HT-29 (cell line): ENCODE measurements around the gene RPL10A. TPM values are rescaled to one million over a fixed set of nuclear protein-coding genes. Genes with fewer than 3 reads are reported as not detected.

ENCODE experiments used
- DNase-seq: peaks from one replicate; pipeline ENCODE4 v3.0.0-alpha.2; 2015; ENCODE audit warnings: low spot score
- total RNA-seq: library from RNA; depleted of rRNA; stranded (reverse); fragments of >200 nt; shearing (Covaris generic); gene quantifications from 2 replicates; pipeline ENCODE4 v1.2.3, GENCODE V29; 2014

Gene RPL10A
- total RNA-seq, 1 experiment from 2014 or later, result 1,706 TPM

DNA sequence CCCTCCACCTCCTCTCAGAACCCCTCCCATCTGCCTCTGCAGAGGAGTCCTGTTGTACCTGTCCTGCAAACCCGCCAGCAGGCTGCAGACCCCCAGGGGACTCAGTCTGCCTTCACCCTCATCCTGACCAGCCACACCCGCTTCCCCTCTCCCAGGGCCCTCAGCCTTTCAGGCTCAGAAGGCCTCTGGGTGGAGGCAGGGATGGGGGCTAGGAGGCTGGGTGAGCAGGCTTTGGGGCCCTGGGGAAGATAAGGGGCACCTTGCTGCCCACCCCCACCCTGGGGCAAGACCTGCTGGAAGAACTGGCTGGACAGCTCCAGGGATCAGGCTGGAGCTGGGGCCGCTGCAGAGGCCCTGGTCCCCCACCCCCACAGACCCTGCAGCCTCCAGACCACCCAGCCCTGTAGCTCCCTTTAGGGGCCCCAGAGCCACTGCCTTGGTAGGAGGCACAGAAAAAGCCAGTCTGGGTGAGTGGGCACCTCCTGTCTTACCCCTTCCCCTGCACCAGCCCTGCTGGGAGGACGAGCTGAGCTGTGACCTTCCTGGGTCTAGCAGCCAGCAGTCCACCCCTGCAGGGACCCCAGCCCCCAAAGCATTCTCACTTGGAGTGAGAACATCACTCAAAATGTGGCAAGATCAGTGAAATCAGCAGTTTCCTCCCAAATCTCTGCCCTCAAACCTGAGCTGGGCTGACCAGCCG lies 23.5 kb downstream of the RPL10A start:
- no peak for DNase-seq

DNA sequence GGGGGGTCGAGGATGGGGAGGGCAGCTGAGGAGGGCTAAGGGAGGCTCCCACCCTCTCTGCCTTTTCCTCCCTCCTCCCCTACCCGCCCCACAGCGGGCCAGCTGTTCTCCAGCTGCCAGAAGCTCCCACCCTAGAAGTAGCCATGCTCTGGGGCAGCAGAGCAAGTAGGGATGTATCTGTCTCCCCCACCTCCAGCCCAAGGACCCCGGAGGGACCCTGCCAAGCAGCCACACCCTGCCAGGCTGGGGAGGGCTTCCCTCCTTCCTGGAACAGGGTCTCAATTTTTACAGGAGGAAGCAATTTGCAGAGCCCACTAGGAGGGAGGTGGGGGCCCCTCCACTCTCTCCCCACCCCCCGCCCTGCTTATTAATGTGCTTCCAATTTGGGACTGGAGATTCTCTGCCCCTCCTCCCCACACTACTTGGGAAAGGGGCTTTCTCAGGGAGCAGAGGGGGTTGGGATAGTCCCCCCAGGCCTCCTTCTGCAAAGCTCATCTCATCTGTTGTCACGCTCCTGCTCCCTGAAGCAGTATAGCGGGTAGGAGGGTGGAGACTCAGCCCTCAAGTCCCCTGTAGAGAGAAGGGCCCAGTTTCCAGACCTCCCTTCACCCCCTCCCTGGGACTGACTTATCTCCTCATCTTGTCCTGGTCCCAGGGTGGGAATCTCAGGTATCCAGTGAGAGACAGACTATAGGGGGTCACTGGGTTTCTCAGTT lies 24.2 kb downstream of the RPL10A start:
- DNase-seq, result no peak

DNA sequence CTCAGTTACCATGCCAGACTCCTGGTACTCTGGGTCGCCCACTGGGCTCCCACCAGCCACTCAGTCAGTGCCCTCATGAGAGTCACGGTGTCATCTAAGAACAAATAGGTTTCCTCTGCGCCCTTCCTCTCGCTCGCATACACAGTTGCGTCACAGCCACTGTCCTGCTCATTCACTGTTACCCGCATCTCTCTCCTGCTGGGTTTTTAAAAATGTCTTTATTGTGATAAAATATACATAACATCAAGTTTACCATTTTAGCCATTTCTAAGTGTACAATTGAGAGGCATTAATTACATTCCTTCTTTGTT lies 24.7 kb downstream of the RPL10A start:
- DNase-seq, result no peak

DNA sequence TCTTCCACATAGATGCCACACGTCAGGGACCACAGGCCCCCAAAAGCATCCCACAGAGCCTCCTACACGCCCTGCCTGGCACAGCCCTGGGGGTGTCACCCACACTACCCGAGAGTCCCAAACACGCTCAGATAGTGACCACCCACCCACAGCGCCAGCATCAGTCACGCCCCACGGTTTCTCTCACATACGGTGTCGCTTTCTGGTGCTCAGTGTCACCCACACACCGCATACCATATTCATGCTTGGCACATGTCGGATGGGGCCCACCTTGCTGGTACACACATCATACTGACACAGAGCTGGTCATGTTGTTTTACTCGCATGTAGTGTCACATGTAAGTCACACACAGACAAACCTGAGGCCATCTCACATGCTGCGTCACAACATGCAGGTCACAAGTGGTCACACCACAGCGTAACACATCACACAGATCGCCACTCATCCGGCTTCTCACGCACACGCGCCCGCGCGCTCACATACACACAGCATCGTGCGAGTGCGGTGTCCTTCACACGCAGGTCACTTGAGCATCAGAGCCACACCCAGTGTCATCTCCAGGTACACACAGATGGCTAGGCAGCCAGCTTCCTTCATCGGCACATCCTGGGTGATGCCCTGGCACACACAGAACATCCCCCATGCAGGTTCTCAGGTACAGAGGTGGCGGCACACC lies 25.2 kb downstream of the RPL10A start:
- no peak for DNase-seq

DNA sequence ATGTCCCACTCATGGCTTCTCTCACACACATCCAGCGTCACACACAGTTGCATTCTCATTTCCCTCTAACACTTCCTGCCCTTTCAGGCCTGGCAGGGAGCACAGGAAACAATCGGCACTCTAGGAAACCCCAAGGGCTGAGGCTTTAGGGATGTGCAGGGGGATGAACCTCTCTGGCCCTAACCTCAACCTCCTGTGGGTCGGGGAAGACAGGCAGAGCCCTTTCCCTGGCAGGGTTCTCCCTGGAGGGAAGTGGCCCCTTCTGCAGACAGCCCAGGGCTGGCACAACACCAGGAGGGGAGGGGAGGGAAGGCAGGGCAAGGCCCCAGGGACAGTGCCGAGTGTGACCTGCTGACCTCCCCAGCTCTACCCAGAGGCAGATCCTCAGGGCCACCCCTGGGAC lies 26.0 kb downstream of the RPL10A start:
- no peak for DNase-seq

DNA sequence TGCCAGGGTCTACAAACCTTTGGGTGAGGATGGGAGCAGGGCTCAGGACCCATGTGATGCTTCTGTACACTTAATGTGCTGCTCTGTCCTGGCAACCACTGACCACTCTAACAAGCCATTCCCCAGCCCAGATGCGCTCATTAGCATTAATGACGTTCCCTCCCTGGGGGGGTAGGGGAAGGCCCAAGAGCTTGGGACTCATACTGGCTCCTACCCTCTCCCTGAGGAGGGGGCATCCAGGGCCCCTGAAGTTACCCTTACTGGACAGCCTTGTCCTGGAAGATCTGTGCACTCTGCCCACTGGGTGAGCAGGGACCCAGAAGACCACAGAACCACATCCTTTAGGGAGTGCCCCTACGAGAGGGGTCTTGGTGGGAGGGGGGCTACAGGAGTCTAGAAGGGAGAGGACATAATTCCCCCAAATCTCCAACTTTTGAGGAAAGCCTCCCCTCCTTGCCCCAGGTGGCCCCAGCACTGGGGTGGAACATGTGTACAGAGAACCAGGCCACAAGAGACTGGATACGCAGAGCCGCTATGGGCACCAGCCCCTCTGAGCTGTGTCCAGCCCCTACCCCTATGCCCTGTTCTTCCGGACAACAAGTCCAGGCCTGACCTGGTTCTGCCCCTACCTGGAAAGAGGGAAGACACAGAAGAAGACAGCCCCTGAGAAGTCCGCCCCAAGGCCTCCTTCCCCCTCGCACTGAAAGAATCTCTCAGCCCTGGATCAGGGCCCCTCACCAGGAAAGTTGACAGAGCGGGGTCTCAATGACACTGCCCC lies 27.2 kb downstream of the RPL10A start:
- DNase-seq, result no peak

DNA sequence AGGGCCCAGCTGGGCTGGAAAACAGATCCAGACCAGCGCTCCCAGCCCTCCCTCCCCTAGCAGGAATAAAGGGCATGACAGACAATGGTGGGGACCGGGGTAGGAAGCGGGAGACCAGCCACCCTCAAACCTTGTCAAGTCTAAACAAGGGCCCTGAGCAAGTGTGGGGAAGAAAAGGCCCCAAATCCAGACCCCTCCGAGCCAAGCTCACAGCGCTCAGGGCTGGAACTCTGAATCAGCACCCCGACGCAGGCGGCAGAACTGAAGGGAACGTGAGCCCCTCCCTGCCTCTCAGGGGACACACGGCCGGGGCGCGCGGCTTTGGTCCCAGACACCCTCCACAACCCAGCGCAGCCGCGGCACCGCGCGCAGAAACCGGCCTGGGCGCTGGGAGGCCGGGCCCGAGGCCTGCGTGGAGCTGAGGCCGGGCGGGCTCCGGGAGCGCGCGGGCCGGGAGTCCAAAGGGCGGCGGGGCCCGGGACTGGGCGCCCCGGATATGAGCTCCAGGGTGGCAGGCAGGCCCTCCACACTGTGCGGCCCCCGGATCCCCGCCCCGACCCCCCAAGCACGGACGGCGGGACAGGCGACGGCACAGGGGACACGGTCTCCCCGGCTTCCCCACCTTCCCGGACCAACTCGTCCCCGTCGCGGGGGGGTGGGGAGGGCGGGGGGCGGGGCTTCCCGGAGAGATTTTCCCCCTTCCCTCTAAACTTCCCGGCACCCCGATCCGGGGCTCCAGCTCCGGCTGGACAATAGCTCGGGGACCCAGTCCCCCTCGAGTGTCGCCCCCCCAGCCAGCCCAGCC lies 28.0 kb downstream of the RPL10A start:
- peak; percentile 49 for DNase-seq

DNA sequence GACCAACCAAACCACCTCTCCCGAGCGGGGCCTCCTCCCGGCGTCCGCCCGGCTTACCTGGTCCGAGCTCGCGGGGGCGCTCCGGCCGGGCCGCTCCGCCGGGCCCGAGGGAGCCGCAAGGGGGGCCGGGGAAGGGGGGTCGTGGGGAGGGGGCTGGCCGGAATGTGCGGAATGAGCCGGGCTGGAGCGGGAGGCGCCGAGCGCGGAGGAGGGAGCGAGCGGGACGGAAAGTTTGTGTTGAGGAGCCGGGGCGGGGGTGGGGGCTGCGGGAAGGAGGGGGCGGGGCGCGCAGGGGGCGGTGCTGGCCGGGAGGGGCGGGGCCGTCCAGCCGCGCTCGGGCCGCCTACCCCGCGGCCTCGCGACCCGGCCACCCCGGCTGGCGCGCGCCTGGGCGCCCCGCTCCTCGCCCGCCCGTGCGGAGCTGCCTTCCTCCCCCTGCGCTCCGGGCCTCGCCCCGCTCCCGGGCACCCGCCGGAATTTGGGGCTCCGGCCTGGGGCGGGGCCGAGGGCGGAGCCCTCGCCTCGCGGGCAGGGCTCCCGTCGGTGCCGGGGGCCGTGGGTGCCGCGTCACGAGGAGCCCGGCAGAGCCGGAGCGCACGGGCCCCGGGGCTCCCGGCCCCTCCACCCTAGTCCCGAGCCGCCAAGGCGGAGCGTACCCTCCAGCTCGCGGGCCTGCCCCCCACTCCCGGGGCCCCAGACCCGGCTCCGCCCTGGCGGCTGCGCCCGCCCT lies 28.8 kb downstream of the RPL10A start, which contains the start of gene TEAD3:
Gene TEAD3 (minus strand): TSS at position 239 of the 730 bp plus-strand sequence.
- DNase-seq, result peak; percentile 86

DNA sequence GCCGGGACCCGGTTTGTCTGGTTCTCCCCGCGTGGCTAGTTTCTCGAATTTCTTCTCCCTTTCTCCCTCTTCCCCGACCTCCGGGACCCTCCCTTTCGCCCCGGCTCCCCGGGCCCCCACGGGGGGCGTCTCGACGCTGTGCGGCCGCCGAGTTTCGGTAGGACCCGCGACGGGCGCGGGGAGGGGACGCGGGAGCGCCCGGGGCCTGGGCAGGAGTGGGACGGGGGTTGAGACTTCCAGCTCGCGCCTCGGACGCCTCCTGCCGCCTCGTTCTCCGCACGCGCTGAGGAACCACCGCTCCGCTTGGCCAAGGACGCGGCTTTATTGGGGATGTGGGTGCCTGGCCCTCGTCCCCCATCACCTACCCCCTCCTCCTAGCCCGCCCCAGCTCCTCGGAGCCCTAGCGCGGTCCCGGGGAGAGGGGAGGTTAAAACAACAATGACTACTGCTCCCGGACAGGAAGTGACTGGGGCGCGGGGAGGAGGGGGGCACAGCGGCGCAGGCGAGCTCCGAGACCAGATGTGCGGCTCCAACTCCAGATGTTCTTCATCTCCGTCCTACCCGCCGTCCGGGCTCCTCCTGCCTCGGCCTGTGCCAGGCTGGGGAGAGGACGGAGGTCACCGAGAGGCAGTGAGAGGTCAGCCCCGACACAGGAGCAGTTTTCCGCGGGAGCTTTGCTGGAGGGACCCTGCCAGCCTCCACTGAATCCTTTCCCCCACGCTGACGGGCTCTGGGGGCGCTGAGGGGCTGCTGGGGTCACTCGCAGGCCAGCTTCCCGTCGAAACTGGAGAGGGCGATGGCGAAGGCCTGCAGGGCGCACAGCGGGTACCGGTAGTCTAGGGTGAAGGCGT lies 29.6 kb downstream of the RPL10A start:
- peak; percentile 62 for DNase-seq

DNA sequence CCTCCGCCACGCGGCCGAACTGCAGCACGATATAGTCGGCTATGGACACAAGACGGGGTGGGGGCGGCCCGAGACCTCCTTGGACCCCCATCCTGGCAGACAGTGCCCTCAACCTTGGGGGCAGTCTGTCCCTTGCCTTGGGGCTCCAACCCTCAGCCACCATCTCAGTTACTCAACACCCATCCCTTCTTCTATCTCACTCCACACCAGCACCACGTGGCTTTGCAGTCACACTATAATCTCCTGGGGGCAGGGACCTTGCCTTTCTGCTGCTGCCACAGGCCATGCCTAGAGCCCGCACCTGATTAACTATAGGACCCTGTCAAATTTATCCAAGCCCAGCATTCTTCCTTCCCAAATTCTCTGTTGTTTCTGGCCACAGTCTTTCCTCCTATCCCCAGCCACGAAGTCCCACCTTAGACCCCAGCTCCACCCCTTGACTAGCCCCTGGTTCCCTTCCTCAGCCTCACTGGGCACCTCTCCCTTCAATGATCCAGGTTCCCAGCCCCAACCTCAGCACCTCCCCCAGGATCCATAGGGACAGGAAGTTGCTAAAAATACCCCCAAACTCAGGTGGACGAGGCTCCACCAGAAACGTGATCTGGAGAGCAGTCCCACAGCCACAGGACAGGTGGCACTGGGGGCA lies 30.3 kb downstream of the RPL10A start:
- DNase-seq, result no peak

DNA sequence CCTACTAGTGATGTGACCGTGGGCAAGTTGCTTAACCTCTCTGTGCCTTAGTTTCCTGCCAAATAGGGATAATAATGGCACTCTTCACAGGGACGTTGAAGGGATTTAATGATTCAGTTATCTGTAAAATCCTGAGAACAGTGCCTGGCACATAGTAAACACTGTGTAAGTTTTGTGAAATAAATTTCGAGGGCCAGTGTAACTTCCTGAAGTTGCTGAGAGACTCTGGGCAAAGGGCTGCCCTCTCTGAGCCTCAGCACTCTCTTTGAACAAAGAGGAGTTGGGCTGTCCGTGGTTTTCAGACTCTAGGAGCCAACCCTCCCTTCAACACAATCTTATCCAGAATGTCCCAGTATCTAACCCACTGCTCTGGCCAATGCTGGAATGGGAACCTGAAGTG lies 31.2 kb downstream of the RPL10A start:
- no peak for DNase-seq

DNA sequence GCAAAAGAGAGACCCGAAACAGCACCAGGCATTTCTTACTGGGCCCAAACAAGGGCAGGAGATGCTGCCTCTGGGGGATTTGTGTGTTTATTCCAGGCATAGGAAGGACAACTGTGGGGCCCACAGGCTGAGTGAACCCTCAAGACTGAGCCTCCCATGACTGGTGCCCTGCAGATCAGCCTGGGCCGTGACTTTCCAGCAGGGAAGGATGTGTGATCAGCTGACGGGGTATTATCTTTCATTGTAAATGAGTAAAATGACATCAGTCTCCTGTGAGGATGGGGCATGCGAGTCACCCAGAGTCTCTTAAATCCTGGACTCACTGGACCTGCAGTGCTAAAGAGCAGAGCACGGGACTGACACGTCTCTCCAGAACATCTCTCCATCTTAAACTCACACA lies 32.6 kb downstream of the RPL10A start:
- DNase-seq, result no peak

DNA sequence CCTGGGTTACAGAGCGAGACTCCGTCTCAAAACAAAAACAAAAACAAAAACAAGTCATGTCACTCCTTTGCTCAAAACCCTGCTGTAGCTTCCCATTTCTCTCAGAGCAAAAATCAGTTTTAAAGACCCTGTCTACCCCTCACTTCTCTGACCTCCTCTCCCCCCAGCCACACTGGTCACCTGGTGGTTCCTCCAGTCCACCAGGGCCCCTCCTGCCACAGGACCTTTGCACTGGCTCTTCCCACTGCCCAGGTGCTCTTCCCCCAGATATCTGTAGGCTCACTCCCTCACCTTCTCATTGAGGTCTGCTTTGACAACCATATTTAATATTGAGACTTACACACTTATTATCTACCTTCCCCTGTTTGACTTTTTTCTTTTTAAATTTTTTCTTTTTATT lies 33.6 kb downstream of the RPL10A start:
- no peak for DNase-seq

DNA sequence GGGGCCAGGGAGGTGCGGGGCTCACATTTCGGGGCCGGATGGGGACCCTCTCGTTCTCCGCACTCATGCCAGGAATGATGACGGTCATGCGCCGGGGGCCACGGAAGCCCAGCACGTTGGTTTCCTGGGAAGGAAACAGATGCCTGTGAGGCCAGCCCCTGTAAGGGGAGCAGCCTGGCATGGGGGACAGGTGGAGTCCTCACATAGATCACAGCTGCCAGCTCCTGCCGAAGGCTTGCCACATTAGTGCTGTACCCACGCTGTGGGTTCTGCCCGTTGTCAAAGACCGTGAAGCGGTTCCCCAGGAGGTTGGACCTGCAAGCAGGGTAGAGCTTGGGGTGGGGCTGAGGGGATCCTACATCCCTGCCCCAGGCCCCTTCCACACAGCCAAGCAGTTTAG lies 35.3 kb downstream of the RPL10A start:
- DNase-seq, result no peak

DNA sequence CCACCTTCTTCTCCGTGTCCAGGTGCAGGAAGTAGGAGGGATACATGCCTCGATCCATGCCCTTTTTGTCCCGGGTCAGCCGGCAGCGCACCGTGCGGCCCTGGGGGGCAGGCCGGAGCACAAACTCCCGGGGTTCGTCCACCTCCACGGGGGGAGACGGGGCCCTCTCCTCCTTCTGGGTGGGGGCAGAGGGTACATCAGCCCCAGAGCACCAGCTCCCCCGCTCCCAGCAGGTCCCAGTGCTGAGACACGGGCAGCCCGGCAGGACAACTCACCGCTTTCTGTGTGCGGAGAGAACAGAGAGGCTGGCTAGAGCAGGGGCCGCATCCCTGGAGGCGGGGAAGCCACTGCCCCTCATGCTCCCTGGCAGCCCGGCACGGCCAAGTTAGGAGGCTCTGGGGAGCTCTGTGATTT lies 37.8 kb downstream of the RPL10A start:
- DNase-seq, result no peak

DNA sequence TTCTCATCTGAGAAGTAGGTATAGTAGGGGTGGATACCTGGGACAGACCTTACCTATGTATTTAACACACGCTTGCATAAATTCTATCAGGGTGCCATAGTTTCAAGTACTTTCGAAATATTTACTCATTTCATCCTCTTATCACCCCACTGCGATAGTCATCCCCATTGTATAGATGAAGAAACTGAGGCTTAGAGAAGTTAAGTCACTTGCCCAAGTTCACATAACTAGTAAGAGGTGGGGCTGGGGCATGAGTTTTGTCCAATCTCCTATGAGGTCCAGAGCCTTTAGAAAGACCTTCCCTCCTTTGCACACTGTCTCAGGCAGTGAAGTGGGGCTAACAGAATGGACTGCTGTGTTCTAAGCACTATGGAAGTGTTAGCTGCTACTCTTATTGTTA lies 38.3 kb downstream of the RPL10A start:
- DNase-seq, result no peak

DNA sequence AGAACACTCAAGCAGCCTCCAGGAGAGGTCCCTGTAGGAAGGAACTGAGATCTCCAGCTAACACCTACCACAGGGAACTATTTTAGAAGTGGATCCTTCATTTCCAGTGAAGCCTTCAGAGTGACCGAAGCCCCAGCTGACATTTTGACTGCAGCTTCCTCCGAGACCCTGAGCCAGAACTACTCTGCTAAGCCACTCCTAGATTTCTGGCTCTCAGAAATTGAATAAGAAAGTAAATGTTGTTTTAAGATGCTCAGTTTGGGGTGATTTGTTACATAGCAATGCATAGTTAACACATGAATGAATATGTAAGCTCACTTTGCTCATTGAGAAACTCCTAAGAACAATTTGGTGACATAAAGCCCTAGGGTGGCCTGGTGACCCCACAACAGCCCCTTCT lies 39.0 kb downstream of the RPL10A start:
- no peak for DNase-seq

DNA sequence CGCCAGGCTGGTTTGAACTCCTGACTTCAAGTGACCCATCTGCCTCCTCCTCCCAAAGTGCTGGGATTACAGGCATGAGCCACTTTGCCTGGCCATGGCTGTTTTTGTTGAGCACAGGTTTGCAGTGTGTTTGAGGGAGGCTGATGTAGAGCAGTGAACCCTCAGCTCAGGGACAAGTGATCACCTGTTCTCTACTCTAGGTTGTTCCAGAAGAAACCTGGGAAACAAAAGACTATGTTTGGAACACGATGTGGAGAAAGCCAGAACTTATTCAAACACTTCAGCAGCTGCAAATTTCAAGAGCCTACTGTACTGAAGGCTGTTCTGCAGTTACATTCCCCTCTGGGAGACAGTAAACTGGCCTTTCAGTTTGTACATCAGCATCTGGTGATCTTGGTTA lies 39.8 kb downstream of the RPL10A start:
- no peak for DNase-seq

DNA sequence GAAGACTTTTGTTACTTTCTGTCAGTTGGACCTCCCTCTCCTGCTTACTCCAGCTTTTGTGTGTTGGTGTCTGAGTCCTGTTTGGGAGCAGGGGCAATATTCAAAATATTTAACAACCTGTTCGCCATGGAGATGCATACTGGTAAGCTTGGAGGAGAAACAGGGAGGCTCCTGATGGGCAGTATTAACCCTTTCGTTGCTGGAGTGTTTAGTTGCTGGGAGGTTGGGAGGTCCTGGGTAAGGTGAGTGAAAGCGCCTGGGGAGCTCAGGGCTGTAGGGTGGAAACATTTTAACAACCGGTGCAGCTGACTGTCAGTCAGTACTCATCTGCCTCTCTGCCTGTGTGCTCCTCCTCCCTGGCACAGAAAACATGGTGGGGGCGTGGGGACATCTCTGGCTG lies 40.3 kb downstream of the RPL10A start:
- no peak for DNase-seq
